H9 (cell line): ENCODE data around the gene RIOX2. TPM values are rescaled to one million over a fixed set of nuclear protein-coding genes. Genes with fewer than 3 reads are reported as not detected.

Source experiments
- DNase-seq: peaks from one replicate; pipeline ENCODE4 v3.0.0-alpha.2; 2017
- H2AFZ ChIP-seq: one replicate; pipeline ENCODE4 v1.6.1; 2013; ENCODE audit warnings: mild to moderate bottlenecking, low read length, control low read depth, moderate library complexity
- H2AK5ac ChIP-seq: 2 replicates; pipeline ENCODE4 v1.6.1; 2013; ENCODE audit warnings: low read length, control low read depth, mixed read lengths; ENCODE audit not compliant: insufficient read length
- H2BK120ac ChIP-seq: one replicate; pipeline ENCODE4 v1.6.1; 2013; ENCODE audit warnings: low read depth, mild to moderate bottlenecking, low read length, control low read depth, inconsistent platforms; ENCODE audit not compliant: poor library complexity, severe bottlenecking
- H2BK12ac ChIP-seq: 2 replicates; pipeline ENCODE4 v1.6.1; 2013; ENCODE audit warnings: low read length, control low read depth, mixed read lengths, low read depth; ENCODE audit not compliant: insufficient read length
- H2BK15ac ChIP-seq: 2 replicates; pipeline ENCODE4 v1.6.1; 2013; ENCODE audit warnings: low read depth, low read length, control low read depth
- H2BK20ac ChIP-seq: one replicate; pipeline ENCODE4 v1.6.1; 2013; ENCODE audit warnings: low read depth, mild to moderate bottlenecking, low read length, control low read depth, inconsistent platforms; ENCODE audit not compliant: poor library complexity, severe bottlenecking
- H2BK5ac ChIP-seq: 2 replicates; pipeline ENCODE4 v1.6.1; 2013; ENCODE audit warnings: low read length, control low read depth, mixed read lengths; ENCODE audit not compliant: insufficient read length
- H3K14ac ChIP-seq: 2 replicates; pipeline ENCODE4 v1.6.1; 2013; ENCODE audit warnings: low read length, control low read depth; ENCODE audit not compliant: insufficient read depth
- H3K18ac ChIP-seq: 2 replicates; pipeline ENCODE4 v1.6.1; 2013; ENCODE audit warnings: low read depth, mild to moderate bottlenecking, mixed read lengths, low read length, control low read depth; ENCODE audit not compliant: insufficient read length
- H3K23ac ChIP-seq: 2 replicates; pipeline ENCODE4 v1.6.1; 2013; ENCODE audit warnings: low read length, control low read depth, mixed read lengths, low read depth; ENCODE audit not compliant: insufficient read length
- H3K23me2 ChIP-seq: 2 replicates; pipeline ENCODE4 v1.6.1; 2013; ENCODE audit warnings: low read depth, mild to moderate bottlenecking, mixed read lengths, low read length, control low read depth; ENCODE audit not compliant: insufficient read length, poor library complexity, severe bottlenecking
- H3K27ac ChIP-seq: 2 replicates; pipeline ENCODE4 v1.5.1; 2013; ENCODE audit warnings: low read length, control low read depth, mixed read lengths, low read depth; ENCODE audit not compliant: insufficient read length
- H3K27me3 ChIP-seq: 2 replicates; pipeline ENCODE4 v1.6.1; 2013; ENCODE audit warnings: low read length, control low read depth, inconsistent platforms; ENCODE audit not compliant: insufficient read depth
- H3K4ac ChIP-seq: 2 replicates; pipeline ENCODE4 v1.6.1; 2013; ENCODE audit warnings: low read depth, mild to moderate bottlenecking, control low read depth, inconsistent platforms, low read length, moderate library complexity
- H3K4me1 ChIP-seq: 2 replicates; pipeline ENCODE4 v1.6.1; 2013; ENCODE audit warnings: low read length, control low read depth, inconsistent platforms; ENCODE audit not compliant: insufficient read depth
- H3K4me2 ChIP-seq: 2 replicates; pipeline ENCODE4 v1.6.1; 2013; ENCODE audit warnings: low read length, control low read depth, mixed read lengths; ENCODE audit not compliant: insufficient read length, insufficient read depth
- H3K56ac ChIP-seq: 2 replicates; pipeline ENCODE4 v1.6.1; 2013; ENCODE audit warnings: low read depth, mild to moderate bottlenecking, mixed read lengths, low read length, control low read depth; ENCODE audit not compliant: insufficient read length
- H3K79me1 ChIP-seq: 2 replicates; pipeline ENCODE4 v1.6.1; 2013; ENCODE audit warnings: low read depth, mild to moderate bottlenecking, moderate library complexity, low read length, control low read depth, inconsistent platforms; ENCODE audit not compliant: insufficient read depth, poor library complexity, severe bottlenecking
- H3K79me2 ChIP-seq: 2 replicates; pipeline ENCODE4 v1.6.1; 2013; ENCODE audit warnings: low read length, control low read depth, inconsistent platforms; ENCODE audit not compliant: insufficient read depth
- H3K9ac ChIP-seq: 2 replicates; pipeline ENCODE4 v1.6.1; 2013; ENCODE audit warnings: low read length, control low read depth, mixed read lengths; ENCODE audit not compliant: insufficient read length; ENCODE audit errors: extremely low read depth
- H3K9me3 ChIP-seq: one replicate; pipeline ENCODE4 v1.6.1; 2013; ENCODE audit warnings: low read depth, low read length, inconsistent platforms; ENCODE audit not compliant: control insufficient read depth
- H3T11ph ChIP-seq: one replicate; pipeline ENCODE4 v1.6.1; 2013; ENCODE audit warnings: mild to moderate bottlenecking, low read length, control low read depth, inconsistent platforms
- H4K20me1 ChIP-seq: one replicate; pipeline ENCODE4 v1.6.1; 2013; ENCODE audit not compliant: control insufficient read depth, insufficient read length, insufficient read depth
- H4K5ac ChIP-seq: 2 replicates; pipeline ENCODE4 v1.6.1; 2013; ENCODE audit warnings: low read depth, mild to moderate bottlenecking, mixed read lengths, low read length, control low read depth; ENCODE audit not compliant: insufficient read length
- H4K8ac ChIP-seq: replicated peaks from 2 replicates; pipeline ENCODE4 v1.6.1; 2013; ENCODE audit warnings: low read length, control low read depth, mixed read lengths, low read depth; ENCODE audit not compliant: insufficient read length
- H4K91ac ChIP-seq: 2 replicates; pipeline ENCODE4 v1.6.1; 2013; ENCODE audit warnings: low read depth, mild to moderate bottlenecking, moderate library complexity, mixed read lengths, low read length, control low read depth; ENCODE audit not compliant: insufficient read length
- H3K27ac Mint-ChIP-seq, 3 experiments: 2 replicates in 2 of 3; 3 replicates in 1 of 3; pipeline ENCODE4 v1.8.0; 2020 to 2021; ENCODE audit warnings: mixed read lengths in 3 of 3, mild to moderate bottlenecking in 1 of 3, moderate library complexity in 1 of 3
- H3K27me3 Mint-ChIP-seq: 2 replicates; pipeline ENCODE4 v1.8.0; 2021; ENCODE audit warnings: low read depth, mild to moderate bottlenecking, moderate library complexity, mixed read lengths
- H3K36me3 Mint-ChIP-seq, 3 experiments: 2 replicates in 2 of 3; 3 replicates in 1 of 3; pipeline ENCODE4 v1.8.0; 2020 to 2021; ENCODE audit warnings: low read depth in 3 of 3, mixed read lengths in 3 of 3; ENCODE audit not compliant: insufficient read depth in 1 of 3
- H3K4me1 Mint-ChIP-seq, 2 experiments: 2 replicates each; pipeline ENCODE4 v1.8.0; 2020; ENCODE audit warnings: mixed read lengths in 2 of 2
- H3K4me3 Mint-ChIP-seq, 2 experiments: 2 replicates in 1 of 2; 3 replicates in 1 of 2; pipeline ENCODE4 v1.8.0; 2020 to 2021; ENCODE audit warnings: mild to moderate bottlenecking in 2 of 2, mixed read lengths in 2 of 2, moderate library complexity in 1 of 2
- H3K9me3 Mint-ChIP-seq, 2 experiments: 2 replicates in 1 of 2; 3 replicates in 1 of 2; pipeline ENCODE4 v1.8.0; 2020; ENCODE audit warnings: mild to moderate bottlenecking in 2 of 2, mixed read lengths in 2 of 2, moderate library complexity in 1 of 2
- WGBS: extraction: QIAGEN DNeasy Blood & Tissue Kit; methylation state at CpG from one replicate; pipeline ENCODE4 v1.1.7; 2013; ENCODE audit warnings: missing lambda C conversion rate, low lambda C conversion rate, mixed read lengths; ENCODE audit not compliant: insufficient read length; ENCODE audit errors: extremely low coverage; 5-methylcytosine and 5-hydroxymethylcytosine counted together
- total RNA-seq: library from RNA; stranded (reverse); gene quantifications from 2 replicates; pipeline ENCODE4 v1.2.1, GENCODE V29; 2021
- TF ChIP-seq, protein P1 (sequence below): fragments of 200-600 bp; sonication (generic); conservative IDR thresholded peaks from 3 replicates; pipeline ENCODE4 v1.8.0; 2021; ENCODE audit warnings: antibody characterized with exemption, mild to moderate bottlenecking

The RIOX2 gene
- total RNA-seq, 1 experiment from 2014 or later: 15.5 TPM

DNA sequence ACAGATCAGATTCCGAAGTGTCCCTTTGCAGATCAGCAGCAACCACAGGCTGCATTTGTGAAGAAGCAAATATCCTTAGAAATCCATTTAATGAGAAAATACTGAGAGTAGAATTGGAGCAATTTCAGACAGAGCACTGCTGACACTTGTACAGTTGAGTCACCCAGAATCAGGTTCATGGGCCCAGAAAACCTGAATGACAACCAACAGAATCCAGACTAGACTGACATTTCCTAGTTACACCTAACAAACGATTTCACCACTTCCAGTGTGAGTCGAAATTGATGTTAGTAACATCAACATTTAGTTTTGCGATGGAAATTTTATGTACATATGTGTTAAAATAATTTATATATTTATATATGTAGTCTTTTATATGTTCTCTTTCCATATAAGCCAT, 46.1 kb upstream of the RIOX2 start:
- H3K79me1 ChIP-seq: no peaks in the 10 kb centered on the region
- no peak overlapping the region for H3K9ac ChIP-seq
- H2BK120ac ChIP-seq: no peak overlapping the region
- no peak overlapping the region for H2BK12ac ChIP-seq
- no peak overlapping the region for H4K5ac ChIP-seq
- TF ChIP-seq, protein P1, sequence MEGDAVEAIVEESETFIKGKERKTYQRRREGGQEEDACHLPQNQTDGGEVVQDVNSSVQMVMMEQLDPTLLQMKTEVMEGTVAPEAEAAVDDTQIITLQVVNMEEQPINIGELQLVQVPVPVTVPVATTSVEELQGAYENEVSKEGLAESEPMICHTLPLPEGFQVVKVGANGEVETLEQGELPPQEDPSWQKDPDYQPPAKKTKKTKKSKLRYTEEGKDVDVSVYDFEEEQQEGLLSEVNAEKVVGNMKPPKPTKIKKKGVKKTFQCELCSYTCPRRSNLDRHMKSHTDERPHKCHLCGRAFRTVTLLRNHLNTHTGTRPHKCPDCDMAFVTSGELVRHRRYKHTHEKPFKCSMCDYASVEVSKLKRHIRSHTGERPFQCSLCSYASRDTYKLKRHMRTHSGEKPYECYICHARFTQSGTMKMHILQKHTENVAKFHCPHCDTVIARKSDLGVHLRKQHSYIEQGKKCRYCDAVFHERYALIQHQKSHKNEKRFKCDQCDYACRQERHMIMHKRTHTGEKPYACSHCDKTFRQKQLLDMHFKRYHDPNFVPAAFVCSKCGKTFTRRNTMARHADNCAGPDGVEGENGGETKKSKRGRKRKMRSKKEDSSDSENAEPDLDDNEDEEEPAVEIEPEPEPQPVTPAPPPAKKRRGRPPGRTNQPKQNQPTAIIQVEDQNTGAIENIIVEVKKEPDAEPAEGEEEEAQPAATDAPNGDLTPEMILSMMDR: no peak
- H2BK5ac ChIP-seq: no peak overlapping the region
- no peak overlapping the region for H4K91ac ChIP-seq
- H4K20me1 ChIP-seq: no peaks in the 10 kb centered on the region
- no peak overlapping the region for H2BK15ac ChIP-seq
- no peak overlapping the region for H3K18ac ChIP-seq
- H3K27ac ChIP-seq: no peak overlapping the region
- H3K56ac ChIP-seq: no peak overlapping the region
- no peak overlapping the region for H3T11ph ChIP-seq
- WGBS: no CpG with 5 or more reads among the region's 4 CpGs
- H2AK5ac ChIP-seq: no peak overlapping the region
- no peak overlapping the region for H3K4me2 ChIP-seq
- Mint-ChIP-seq H3K27me3 (no peaks in the 10 kb centered on the region), H3K36me3 (no peaks in the 10 kb centered on the region), H3K4me3 (no peak overlapping the region), H3K9me3 (no peaks in the 10 kb centered on the region; a peak in 1 of 5 replicates), H3K4me1 (peaks cover 6 to 7% of the 10 kb centered on the region in 2 experiments), H3K27ac (no peak overlapping the region)
- H3K9me3 ChIP-seq: no peaks in the 10 kb centered on the region
- no peaks in the 10 kb centered on the region for H3K27me3 ChIP-seq
- no peak overlapping the region for H3K4ac ChIP-seq
- no peak overlapping the region for H3K23ac ChIP-seq
- H2AFZ ChIP-seq: no peak overlapping the region
- no peaks in the 10 kb centered on the region for H3K23me2 ChIP-seq
- no peak overlapping the region for H3K14ac ChIP-seq
- no peaks in the 10 kb centered on the region for H3K79me2 ChIP-seq
- H3K4me1 ChIP-seq: no peaks in the 10 kb centered on the region
- no peak overlapping the region for H2BK20ac ChIP-seq
- H4K8ac ChIP-seq: no peak overlapping the region
- DNase-seq: no peak
